HG03045 (cell line): ENCODE measurements around the gene TPSG1.
"Not testable (repeated sequence)": the region's sequence is repeated elsewhere in the genome, so short reads cannot be mapped to it uniquely, and the experiment has no call there.

Source experiments
- ATAC-seq: cut with Tn5 transposase; IDR thresholded peaks from one replicate; pipeline ENCODE4 v1.9.1; 2021; ENCODE audit warnings: mild to moderate bottlenecking, moderate library complexity; ENCODE audit not compliant: unreplicated experiment

The TPSG1 gene

GRCh38 chr16:1232049-1232748 lies 7.1 kb upstream of the TPSG1 start:
- not testable (repeated sequence) for ATAC-seq

GRCh38 chr16:1231301-1231700 lies 6.2 kb upstream of the TPSG1 start:
- not testable (repeated sequence) for ATAC-seq

DNA sequence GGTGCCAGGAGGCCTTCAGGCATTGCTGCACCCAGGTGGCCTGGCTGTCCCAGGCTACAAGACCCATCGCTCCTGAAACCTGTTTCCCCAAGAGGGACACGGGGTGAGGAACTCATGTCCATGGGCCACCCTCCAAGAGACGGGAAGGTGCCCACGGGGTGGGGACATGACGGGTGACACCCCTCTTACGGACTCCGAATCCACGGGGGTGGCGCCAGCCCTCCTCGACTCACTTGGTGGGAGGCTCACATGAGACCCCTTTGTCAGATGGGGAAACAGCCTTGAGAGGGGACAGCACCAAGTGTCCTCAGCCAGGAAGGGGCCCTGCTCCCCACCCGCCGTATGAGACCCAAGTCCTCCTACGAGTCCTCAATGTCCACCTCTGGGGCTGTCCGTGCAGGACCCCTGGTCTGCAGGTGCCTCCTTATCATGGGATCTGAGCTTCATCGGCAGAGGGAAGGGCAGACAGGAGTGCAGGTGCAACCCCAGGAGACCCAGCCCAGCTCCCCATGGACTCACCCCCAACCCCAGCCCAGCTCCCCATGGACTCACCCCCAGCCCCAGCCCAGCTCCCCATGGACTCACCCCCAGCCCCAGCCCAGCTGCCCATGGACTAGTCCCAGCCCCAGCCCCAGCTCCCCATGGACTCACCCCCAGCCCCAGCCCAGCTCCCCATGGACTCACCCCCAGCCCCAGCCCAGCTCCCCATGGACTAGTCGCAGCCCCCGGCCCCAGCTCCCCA lies 5.6 kb upstream of the TPSG1 start:
- not testable (repeated sequence) for ATAC-seq

DNA sequence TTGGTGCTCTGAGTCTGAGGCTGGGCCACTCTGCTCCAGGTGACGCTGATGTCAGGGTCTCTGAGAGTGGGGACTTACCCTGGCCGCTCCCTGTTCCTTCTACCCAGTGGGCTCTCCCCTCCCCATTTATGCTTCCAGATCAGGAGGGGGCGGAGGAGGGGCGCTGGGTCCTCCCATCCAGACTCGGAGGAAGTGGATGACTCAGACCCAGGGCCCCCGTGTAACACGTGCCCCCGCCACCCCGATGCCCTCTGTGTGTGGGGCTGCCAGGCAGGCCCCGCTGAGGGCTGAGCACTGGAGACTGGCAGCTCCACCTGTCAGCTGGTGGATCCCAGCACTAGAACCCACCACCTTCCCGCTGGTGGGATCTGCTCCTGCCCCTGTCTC lies 5.0 kb upstream of the TPSG1 start, which contains the start of gene TPSB2:
TSS of gene TPSB2 (minus strand) at position 101 of the 387 bp plus-strand sequence. CDS start 233 bp downstream, outside the sequence.
- not testable (repeated sequence) for ATAC-seq

- ATAC-seq, result not testable (repeated sequence)
These were observed 4.4 kb upstream of the TPSG1 start for GRCh38 chr16:1229476-1229875.

DNA sequence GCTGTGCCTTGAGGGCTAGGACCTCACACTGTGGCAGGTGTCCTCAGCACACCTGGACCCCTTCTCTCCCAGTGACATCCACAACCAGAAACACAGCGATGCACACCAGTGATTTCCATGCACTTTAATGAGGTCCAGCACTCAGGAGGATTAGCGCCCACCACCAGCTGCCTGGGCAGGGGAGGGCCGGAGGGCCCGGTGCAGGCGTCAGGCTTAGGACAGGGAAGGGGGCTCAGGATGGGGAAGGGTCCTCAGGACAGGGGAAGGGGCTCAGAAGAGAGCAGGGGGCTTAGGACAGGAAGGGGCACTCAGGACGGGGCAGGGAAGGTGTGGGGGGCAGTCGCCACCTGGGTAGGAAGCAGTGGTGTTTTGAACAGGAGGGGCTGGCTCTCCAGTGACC lies 3.2 kb upstream of the TPSG1 start:
- ATAC-seq, result not testable (repeated sequence)

GRCh38 chr16:1226692-1227091 lies 1.6 kb upstream of the TPSG1 start:
- not testable (repeated sequence) for ATAC-seq

DNA sequence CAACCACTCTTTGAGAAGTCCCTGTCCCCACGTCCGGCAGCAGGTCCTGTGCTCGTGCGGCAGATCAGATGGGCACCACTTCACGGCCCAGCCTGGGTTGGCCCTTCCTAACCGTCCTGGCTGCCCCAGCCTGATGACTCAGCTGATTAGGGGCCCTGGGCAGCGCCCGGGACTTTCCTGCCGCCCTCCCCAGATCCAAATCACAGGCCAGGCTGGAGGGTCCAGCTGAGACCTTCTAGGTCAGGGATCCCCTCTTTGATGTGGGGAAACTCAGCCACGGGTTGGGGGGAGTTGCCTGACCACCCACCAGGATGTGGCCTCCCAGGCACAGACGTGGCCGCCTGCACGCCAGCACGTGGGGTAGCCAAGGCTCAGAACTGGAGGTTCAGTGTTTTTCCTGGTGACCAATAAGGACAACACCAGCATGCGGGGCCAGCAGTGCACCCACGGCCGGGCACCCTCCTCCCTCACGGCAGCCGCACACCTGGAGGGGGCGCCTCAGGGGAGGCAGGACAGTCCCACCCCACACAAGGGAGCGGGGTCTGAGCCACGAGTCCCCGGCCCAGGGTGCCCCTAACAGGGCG lies 752 bp upstream of the TPSG1 start:
- not testable (repeated sequence) for ATAC-seq

DNA sequence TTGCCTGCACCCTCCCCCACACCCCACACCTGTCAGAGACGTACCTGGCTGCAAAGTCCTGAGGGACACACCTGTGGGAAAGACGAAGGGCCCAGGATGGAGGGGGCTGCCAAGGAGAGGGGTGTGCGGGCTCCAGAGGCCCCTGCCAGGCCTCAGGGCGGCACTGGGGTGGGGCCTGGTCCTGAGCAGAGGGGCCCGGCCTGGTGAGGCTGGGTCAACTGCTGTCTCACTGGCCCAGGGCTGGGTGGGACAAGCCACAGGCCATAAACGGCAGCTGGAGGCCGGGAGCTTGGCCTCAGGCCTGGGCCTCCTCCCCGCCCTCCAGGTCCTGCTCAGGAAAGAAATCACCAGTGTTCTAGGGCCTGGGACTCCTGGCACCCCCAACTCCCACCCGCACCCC lies 510 bp downstream of the TPSG1 start:
- no peak for ATAC-seq

DNA sequence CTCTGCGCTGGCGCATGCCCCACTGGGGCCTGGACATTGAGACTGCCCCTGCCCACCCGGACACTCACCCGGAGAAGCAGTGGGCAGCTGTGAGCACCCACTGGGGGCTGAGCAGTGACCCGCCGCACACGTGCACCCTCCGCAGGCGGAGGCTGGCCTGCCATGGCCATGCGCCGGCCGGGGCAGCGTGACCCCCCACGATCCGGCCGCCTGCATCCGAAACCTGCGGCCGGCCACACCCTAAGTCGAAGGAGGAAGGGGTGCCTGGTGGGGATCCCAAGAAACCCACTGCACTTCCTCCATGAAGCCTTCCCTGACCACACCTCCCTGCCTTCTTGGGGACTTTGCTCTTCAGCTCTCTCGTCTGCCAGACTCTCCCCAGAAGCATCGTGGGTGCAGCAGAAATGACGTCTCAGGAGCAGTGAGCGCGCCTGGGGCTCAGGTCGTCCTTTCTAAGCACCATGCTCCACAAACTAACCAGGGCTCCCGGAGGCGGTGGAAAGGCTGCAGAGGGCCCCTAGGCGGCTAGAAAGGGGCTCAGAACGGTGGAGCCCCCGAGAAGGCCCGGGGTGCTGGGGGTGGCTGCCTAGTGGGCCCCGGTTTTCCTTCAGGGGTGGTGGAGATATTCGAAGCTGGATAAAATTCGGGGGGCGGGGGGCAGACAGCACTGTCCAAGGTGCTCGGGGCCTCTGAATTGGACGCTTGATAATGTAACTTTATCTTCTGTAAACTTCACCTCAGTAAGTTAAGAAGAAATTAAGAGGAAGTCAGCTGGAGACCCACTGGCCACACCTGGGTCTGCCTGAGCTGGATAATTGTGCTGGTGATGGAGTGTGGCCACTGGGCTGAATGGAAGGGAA lies 1.5 kb downstream of the TPSG1 start:
- ATAC-seq, result no peak

DNA sequence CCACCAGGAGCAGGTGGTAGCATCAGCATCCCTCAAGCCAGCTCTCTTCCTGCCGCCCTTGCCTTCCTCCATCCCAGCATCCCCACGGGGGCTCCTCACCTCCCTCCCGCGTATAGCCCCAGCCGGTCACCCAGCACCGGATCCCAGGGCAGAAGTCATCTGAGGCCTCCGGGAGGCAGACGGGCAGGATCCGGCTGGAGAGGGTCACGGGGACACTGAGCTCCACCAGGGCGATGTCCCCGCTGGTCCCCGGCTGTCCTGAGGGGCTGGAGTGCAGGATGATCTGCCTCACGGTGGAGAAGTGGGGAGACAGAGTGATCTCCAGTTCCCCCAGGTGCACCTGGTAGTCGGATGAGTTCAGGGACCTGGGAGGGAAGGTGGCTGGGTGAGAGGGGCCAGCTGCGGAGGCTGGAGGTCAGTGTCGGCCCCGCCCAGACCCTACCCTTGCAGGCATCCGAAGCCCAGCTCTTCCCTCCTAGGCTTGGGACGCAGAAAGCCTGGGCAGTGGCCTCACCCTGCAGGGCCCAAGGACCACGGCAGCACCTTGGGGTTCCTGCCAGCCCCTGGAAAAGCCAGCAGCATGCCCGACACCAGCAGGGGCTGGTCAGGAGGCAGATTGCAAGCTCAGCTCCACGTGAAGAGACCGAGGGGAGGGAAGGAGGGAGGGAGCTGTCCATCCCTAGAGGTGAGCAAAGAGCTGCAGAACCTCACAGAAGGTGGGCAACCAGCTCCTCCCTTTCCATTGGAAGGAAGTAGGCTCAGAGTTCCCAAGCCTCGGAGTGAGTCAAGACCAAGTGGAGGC lies 2.3 kb downstream of the TPSG1 start:
- no peak for ATAC-seq

DNA sequence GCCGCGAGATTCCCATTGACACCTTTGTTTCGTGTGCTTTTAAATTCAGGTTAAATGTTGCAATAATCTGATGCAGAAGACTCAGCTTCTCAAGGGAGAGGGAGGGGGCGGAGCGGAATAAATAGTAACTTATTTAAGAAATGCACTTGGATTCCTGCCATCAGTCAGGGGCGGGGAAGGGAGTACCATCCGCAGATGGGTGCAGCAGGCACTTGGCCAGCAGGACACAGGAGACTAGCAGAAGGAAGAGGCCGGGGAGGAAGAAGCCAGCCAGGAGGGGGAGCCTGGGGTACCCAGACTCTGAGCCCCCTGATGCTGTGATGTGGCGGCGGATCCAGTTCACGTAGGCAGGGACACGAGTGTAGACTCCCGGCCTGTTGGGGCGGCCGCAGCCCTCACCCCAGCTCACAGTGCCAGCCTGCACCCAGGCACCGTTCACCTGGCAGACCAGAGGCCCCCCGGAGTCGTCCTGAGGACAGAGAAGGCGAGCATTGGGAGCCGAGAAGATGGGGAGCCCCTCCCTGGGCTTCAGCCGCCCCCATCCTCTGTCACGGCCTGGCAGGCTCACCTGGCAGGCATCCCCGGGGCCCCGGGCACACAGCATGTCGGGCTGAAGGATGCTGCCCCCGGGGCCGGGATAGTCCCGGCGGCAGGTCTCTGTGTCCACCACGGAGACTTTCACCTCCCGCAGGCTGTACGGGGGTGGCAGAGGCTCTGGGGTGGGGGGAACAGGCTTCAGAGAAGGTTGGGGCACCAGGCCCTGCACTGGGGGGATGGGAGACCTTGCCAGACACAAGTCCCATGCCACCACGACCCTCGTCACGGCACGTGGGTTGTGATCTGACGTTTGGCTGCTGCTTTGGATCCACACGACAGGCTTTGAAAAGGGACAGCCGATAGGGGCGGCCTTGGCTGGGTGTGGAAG lies 3.2 kb downstream of the TPSG1 start:
- no peak for ATAC-seq

DNA sequence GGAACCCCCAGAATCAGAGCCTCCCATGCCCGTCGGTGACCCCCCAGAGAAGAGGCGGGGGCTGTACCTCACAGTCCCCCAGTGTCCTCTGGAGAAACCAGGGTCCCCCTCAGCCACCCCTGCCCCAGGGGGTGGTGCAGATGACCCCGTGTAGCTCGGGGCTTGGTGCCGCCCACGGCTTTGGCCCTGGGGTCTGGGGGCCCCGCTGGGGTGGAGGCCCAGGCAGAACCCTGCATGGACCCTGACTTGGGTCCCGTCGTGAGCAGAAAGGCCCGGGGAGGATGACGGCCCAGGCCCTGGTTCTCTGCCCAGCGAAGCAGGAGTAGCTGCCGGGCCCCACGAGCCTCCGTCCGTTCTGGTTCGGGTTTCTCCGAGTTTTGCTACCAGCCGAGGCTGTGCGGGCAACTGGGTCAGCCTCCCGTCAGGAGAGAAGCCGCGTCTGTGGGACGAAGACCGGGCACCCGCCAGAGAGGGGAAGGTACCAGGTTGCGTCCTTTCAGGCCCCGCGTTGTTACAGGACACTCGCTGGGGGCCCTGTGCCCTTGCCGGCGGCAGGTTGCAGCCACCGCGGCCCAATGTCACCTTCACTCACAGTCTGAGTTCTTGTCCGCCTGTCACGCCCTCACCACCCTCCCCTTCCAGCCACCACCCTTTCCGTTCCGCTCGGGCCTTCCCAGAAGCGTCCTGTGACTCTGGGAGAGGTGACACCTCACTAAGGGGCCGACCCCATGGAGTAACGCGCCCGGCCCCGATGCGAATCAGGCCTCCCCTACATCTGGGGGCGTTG lies 4.0 kb downstream of the TPSG1 start:
- no peak for ATAC-seq

GRCh38 chr16:1220098-1220728 lies 4.9 kb downstream of the TPSG1 start:
- ATAC-seq, result no peak

GRCh38 chr16:1218930-1219611 lies 6.0 kb downstream of the TPSG1 start:
- ATAC-seq, result no peak

GRCh38 chr16:1218061-1218929 lies 6.8 kb downstream of the TPSG1 start:
- ATAC-seq, result no peak
